Right renal cortex interstitium (tissue), 3 donors: ENCODE data around the gene ZAP70. TPM values are rescaled to one million over a fixed set of nuclear protein-coding genes. Genes with fewer than 3 reads are reported as not detected.
"Not testable (repeated sequence)": the region's sequence is repeated elsewhere in the genome, so short reads cannot be mapped to it uniquely, and the experiment has no call there.

Experiments
- DNase-seq, 3 donors: peaks; one replicate each; pipeline ENCODE4 v3.0.0-alpha.2; 2013; ENCODE audit warnings: low read depth in 3 of 3, low spot score in 2 of 3
- polyA plus RNA-seq, 3 donors: library from polyadenylated mRNA; unstranded; fragments of 120-200 nt; gene quantifications; one replicate each; pipeline ENCODE4 v1.2.1, GENCODE V29; 2013; ENCODE audit not compliant: insufficient read length in 3 of 3

The ZAP70 gene
- polyA plus RNA-seq, result 1 to 10 TPM; 1.5 to 2.3 (median 1.7) TPM

GRCh38 chr2:97713296-97714083, at the start of gene ZAP70:
TSS of gene ZAP70 (plus strand) at chr2:97713576. CDS start at chr2:97724037, 10,461 bp downstream.
- DNase-seq, result no peak

- DNase-seq, result no peak
Measured at GRCh38 chr2:97663626-97663961, 49.8 kb upstream of the ZAP70 start.

GRCh38 chr2:97663962-97664635, 49.3 kb upstream of the ZAP70 start, which contains the start of gene ACTR1B:
TSS of gene ACTR1B (minus strand) at chr2:97664044. CDS start at chr2:97663890, 154 bp downstream.
- DNase-seq, result peak; percentile 93 to 97 (median 96)

- no peak for DNase-seq
Measured at GRCh38 chr2:97664636-97664970, 48.8 kb upstream of the ZAP70 start.

GRCh38 chr2:97669448-97669847, 43.9 kb upstream of the ZAP70 start, which contains the start of gene C2orf92:
TSS of gene C2orf92 (plus strand) at chr2:97669713. CDS start at chr2:97669789, 76 bp downstream.
- no peak for DNase-seq

GRCh38 chr2:97670471-97670870, 42.9 kb upstream of the ZAP70 start:
- DNase-seq, result no peak

- DNase-seq, result no peak
Measured at GRCh38 chr2:97671526-97671925, 41.9 kb upstream of the ZAP70 start.

GRCh38 chr2:97672606-97673140, 40.7 kb upstream of the ZAP70 start:
- not testable (repeated sequence) for DNase-seq

- no peak for DNase-seq
Measured at GRCh38 chr2:97673182-97673914, 40.0 kb upstream of the ZAP70 start.

- DNase-seq, result peak in 1 of 3 donors; percentile 26
Measured at GRCh38 chr2:97673915-97674283, 39.5 kb upstream of the ZAP70 start.

- no peak for DNase-seq
Measured at GRCh38 chr2:97675430-97676113, 37.8 kb upstream of the ZAP70 start.

- no peak for DNase-seq
Measured at GRCh38 chr2:97676620-97677019, 36.8 kb upstream of the ZAP70 start.

- no peak for DNase-seq
Measured at GRCh38 chr2:97677480-97677879, 35.9 kb upstream of the ZAP70 start.

GRCh38 chr2:97678298-97678697, 35.1 kb upstream of the ZAP70 start:
- DNase-seq, result no peak

GRCh38 chr2:97687235-97687634, 26.1 kb upstream of the ZAP70 start:
- DNase-seq, result not testable (repeated sequence)

GRCh38 chr2:97688062-97688827, 25.1 kb upstream of the ZAP70 start:
- no peak for DNase-seq

GRCh38 chr2:97691166-97691565, 22.2 kb upstream of the ZAP70 start:
- no peak for DNase-seq

- no peak for DNase-seq
Measured at GRCh38 chr2:97693476-97693875, 19.9 kb upstream of the ZAP70 start.

GRCh38 chr2:97695744-97696143, 17.6 kb upstream of the ZAP70 start:
- DNase-seq, result no peak
